HepG2 (cell line): ENCODE measurements around the gene BDNF. TPM values are rescaled to one million over a fixed set of nuclear protein-coding genes. Genes with fewer than 3 reads are reported as not detected.

ENCODE experiments used
- ATAC-seq: fragments of 200-7000 bp; cut with Tn5 transposase; 3 replicates; pipeline ENCODE4 v1.9.1; 2020; ENCODE audit warnings: mild to moderate bottlenecking, moderate library complexity
- BruUV-seq: library from RNA; stranded (reverse); fragments of 400-500 nt; replicated peaks from 2 replicates; lab custom pipeline; 2021; lab: Mats Ljungman, UMichigan
- CTCF ChIA-PET: fragments of 300-600 bp; formaldehyde crosslinking; extraction: SDS; loops from one replicate; lab custom pipeline; 2021; ENCODE audit warnings: low total read pairs, inconsistent platforms, low intra/inter-chr PET ratio; lab: Yijun Ruan, JAX
- POLR2A ChIA-PET: fragments of 350-600 bp; sonication (Branson Sonifier 250); formaldehyde crosslinking; loops from one replicate; lab custom pipeline; 2020; ENCODE audit warnings: antibody characterized with exemption, inconsistent platforms; lab: Yijun Ruan, JAX
- DNase-seq: peaks from one replicate; pipeline ENCODE4 v3.0.0-alpha.2; 2015; ENCODE audit warnings: low spot score
- FAIRE-seq: peaks from 3 replicates; lab custom pipeline; 2011; peaks lifted over from hg19 to GRCh38; lab: Jason Lieb, UNC
- H2AFZ ChIP-seq: one replicate; pipeline ENCODE4 v1.6.1; 2011; ENCODE audit warnings: low read length, inconsistent platforms
- H3K27ac ChIP-seq: fragments of 300-600 bp; 3 replicates; pipeline ENCODE4 v1.8.0; 2011; ENCODE audit warnings: mixed run types, mild to moderate bottlenecking, mixed read lengths, low read length, inconsistent platforms; ENCODE audit not compliant: insufficient read depth; ENCODE audit errors: extremely low read length
- H3K27me3 ChIP-seq, 2 experiments: fragments of 200-600 bp in 1 of 2; 2 replicates in 1 of 2; 3 replicates in 1 of 2; pipeline versions ENCODE4 v1.6.0 to v1.8.0; 2011; ENCODE audit warnings: low read length in 2 of 2, mild to moderate bottlenecking in 2 of 2, moderate library complexity in 2 of 2, inconsistent platforms in 1 of 2; ENCODE audit not compliant: insufficient read depth in 2 of 2, control insufficient read depth in 1 of 2
- H3K36me3 ChIP-seq, 2 experiments: fragments of 200-600 bp in 1 of 2; replicated peaks in 1 of 2; 2 replicates in 1 of 2; 3 replicates in 1 of 2; pipeline versions ENCODE4 v1.5.1 to v1.8.0; 2011; ENCODE audit warnings: low read length in 2 of 2, inconsistent platforms in 1 of 2; ENCODE audit not compliant: insufficient read depth in 2 of 2, control insufficient read depth in 1 of 2
- H3K4me1 ChIP-seq: 2 replicates; pipeline ENCODE4 v1.5.1; 2012; ENCODE audit warnings: low read length, inconsistent platforms; ENCODE audit not compliant: insufficient read depth
- H3K4me2 ChIP-seq: 2 replicates; pipeline ENCODE4 v1.6.0; 2011; ENCODE audit warnings: low read depth, low read length, inconsistent platforms
- H3K4me3 ChIP-seq, 3 experiments: fragments of 200-600 bp in 1 of 3; sonication (generic), shearing (Covaris generic) in 1 of 3; replicated peaks in 1 of 3; 2 replicates each; pipeline ENCODE4 v1.5.1; 2011 to 2016; ENCODE audit warnings: low read length in 3 of 3, inconsistent platforms in 2 of 3, low read depth in 2 of 3, mild to moderate bottlenecking in 2 of 3, control low read depth in 1 of 3, mixed read lengths in 1 of 3; ENCODE audit not compliant: insufficient read depth in 1 of 3
- H3K79me2 ChIP-seq: one replicate; pipeline ENCODE4 v1.6.1; 2011; ENCODE audit warnings: low read length, inconsistent platforms; ENCODE audit not compliant: insufficient read depth
- H3K9ac ChIP-seq: 2 replicates; pipeline ENCODE4 v1.6.0; 2011; ENCODE audit warnings: mild to moderate bottlenecking, low read depth, low read length, inconsistent platforms; ENCODE audit not compliant: insufficient read depth
- H3K9me3 ChIP-seq: 2 replicates; pipeline ENCODE4 v1.5.1; 2012; ENCODE audit warnings: mild to moderate bottlenecking, low read length
- H4K20me1 ChIP-seq: 2 replicates; pipeline ENCODE4 v1.6.0; 2011; ENCODE audit warnings: inconsistent platforms, mild to moderate bottlenecking, low read length, moderate library complexity; ENCODE audit not compliant: insufficient read depth
- AHDC1 ChIP-seq: sonication (generic); formaldehyde crosslinking; IDR thresholded peaks from 2 replicates; pipeline ENCODE4 v1.5.1; 2020; ENCODE audit warnings: mild to moderate bottlenecking, missing genetic modification reagents, borderline replicate concordance
- HNRNPLL ChIP-seq: fragments of 200-400 bp; formaldehyde crosslinking; IDR thresholded peaks from 2 replicates; pipeline ENCODE4 v1.6.1; 2017; ENCODE audit warnings: mild to moderate bottlenecking, low read depth, low read length; ENCODE audit not compliant: poor library complexity, severe bottlenecking
- JUN ChIP-seq: sonication (generic); formaldehyde crosslinking; IDR thresholded peaks from 2 replicates; pipeline ENCODE4 v1.4.0; 2020; ENCODE audit warnings: mild to moderate bottlenecking, missing genetic modification reagents
- KDM4B ChIP-seq: sonication (generic); formaldehyde crosslinking; IDR thresholded peaks from 2 replicates; pipeline ENCODE4 v1.4.0; 2020; ENCODE audit warnings: missing genetic modification reagents
- MATR3 ChIP-seq: sonication (generic); formaldehyde crosslinking; IDR thresholded peaks from 2 replicates; pipeline ENCODE4 v1.4.0; 2020; ENCODE audit warnings: missing genetic modification reagents
- REXO4 ChIP-seq: sonication (generic); formaldehyde crosslinking; IDR thresholded peaks from 2 replicates; pipeline ENCODE4 v1.8.0; 2022; ENCODE audit warnings: missing genetic modification reagents, mild to moderate bottlenecking, borderline replicate concordance
- SNAPC2 ChIP-seq: sonication (generic); formaldehyde crosslinking; IDR thresholded peaks from 2 replicates; pipeline ENCODE4 v1.8.1; 2022; ENCODE audit warnings: mild to moderate bottlenecking, missing genetic modification reagents
- SNRNP70 ChIP-seq: fragments of 200-400 bp; formaldehyde crosslinking; IDR thresholded peaks from 2 replicates; pipeline ENCODE4 v1.6.1; 2017; ENCODE audit warnings: mild to moderate bottlenecking, low read depth, low read length, moderate library complexity
- TBL1XR1 ChIP-seq: fragments of 150-350 bp; IDR thresholded peaks from 2 replicates; pipeline ENCODE4 v1.6.1; 2014; ENCODE audit warnings: borderline replicate concordance, low read length; ENCODE audit not compliant: partially characterized antibody
- TGIF2 ChIP-seq: IDR thresholded peaks from 2 replicates; pipeline ENCODE4 v1.6.1; 2016; ENCODE audit warnings: control low read depth, missing compliant biosample characterization
- WGBS: methylation state at CpG from one replicate; pipeline ENCODE4 v1.1.6; 2017; ENCODE audit warnings: low lambda C conversion rate; 5-methylcytosine and 5-hydroxymethylcytosine counted together
- in situ Hi-C: cut with HindIII; loops from 2 replicates; pipeline ENCODE4 v1.10.0; 2017; ENCODE audit warnings: low pct_unique_long_range_greater_than_20kb; ENCODE audit not compliant: extremely low pct_ligation_motif_present
- intact Hi-C: fragments of 100-400 bp; cut with micrococcal nuclease; formaldehyde crosslinking; loops from one replicate; pipeline ENCODE4 v1.10.0; 2022; ENCODE audit not compliant: unreplicated experiment
- polyA plus RNA-seq, 8 experiments: library from polyadenylated mRNA; depleted of rRNA in 3 of 8; stranded (reverse) in 7 of 8; unstranded in 1 of 8; fragments of >200 nt; fragmentation: Illumina TruSeq in 4 of 8; extraction: Trizol in 4 of 8; gene quantifications; 2 replicates each; pipeline versions ENCODE4 v1.2.1 to v1.2.3, GENCODE V29; 2011 to 2016; ENCODE audit warnings: low read depth in 4 of 8, missing spikeins in 1 of 8, mixed read lengths in 1 of 8; ENCODE audit not compliant: insufficient read depth in 1 of 8
- total RNA-seq, 5 experiments: library from RNA; depleted of rRNA; stranded (reverse); fragments of >200 nt; fragmentation: Illumina TruSeq; extraction: Trizol; gene quantifications; 2 replicates each; pipeline ENCODE4 v1.2.3, GENCODE V29; 2016; ENCODE audit warnings: low read depth in 1 of 5
- TF ChIP-seq, protein P1 (sequence below): sonication (generic); formaldehyde crosslinking; IDR thresholded peaks from 2 replicates; pipeline ENCODE4 v1.4.0; 2020; ENCODE audit warnings: missing genetic modification reagents, mild to moderate bottlenecking, borderline replicate concordance
- TF ChIP-seq, protein P2 (sequence below): IDR thresholded peaks from 2 replicates; pipeline ENCODE4 v1.6.1; 2016; ENCODE audit warnings: missing genetic modification reagents, missing compliant biosample characterization

BDNF gene
- total and polyA plus RNA-seq, 2 of the 13 experiments (the other 11 are each of a cell fraction or from before 2014, with no cell fraction given): 0.02 TPM; not detected in 1

DNA sequence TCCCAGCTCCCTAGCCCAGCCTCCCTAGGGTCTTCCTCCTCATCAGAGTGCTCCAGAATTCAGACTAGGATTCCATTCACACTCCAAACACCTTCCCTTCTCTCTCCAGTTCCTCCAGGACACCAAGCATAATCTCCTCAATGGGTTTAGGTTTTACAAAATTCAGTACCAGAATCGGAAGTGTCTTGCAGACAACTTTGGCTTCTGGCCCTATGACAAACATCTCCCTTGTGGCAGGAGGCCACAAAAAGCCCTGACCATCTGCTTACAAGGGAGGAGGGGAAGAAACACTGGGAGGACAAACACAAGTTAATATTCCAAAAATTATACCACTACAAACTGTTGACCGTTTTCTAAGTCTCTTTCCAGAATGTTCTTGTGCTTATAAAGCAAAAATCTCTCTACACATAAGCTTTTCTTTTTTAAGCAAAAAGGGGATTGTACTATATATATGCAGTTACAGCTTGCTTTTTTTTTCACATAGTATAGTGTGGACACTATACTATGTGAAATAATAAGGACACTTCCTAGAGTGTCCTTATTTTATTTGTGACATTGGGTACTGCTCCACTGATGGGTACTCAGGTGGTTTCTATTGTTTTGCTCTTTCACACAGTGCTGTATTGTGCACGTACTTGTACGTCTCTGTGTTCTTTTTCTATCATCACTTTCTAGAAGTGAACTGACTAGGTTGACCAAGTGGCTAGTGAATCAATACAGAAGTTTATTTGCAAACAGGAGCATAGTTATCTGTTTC lies 78.7 kb downstream of the BDNF start:
- ChIA-PET CTCF (no interaction called here), POLR2A (no interaction called here)
- ATAC-seq (no peak), DNase-seq (no peak), FAIRE-seq (no peak)
- H3K4me1 ChIP-seq: peaks cover 7% of the 10 kb centered on the region
- H3K4me2 ChIP-seq: no peak overlapping the region
- TF ChIP-seq TBL1XR1 (no peak), JUN (CRISPR knock-in tag) (no peak), TGIF2 (no peak), SNAPC2 (CRISPR knock-in tag) (no peak), AHDC1 (CRISPR knock-in tag) (no peak), REXO4 (no peak), HNRNPLL (no peak), SNRNP70 (no peak), KDM4B (CRISPR knock-in tag) (no peak), MATR3 (no peak)
- TF ChIP-seq, protein P1, sequence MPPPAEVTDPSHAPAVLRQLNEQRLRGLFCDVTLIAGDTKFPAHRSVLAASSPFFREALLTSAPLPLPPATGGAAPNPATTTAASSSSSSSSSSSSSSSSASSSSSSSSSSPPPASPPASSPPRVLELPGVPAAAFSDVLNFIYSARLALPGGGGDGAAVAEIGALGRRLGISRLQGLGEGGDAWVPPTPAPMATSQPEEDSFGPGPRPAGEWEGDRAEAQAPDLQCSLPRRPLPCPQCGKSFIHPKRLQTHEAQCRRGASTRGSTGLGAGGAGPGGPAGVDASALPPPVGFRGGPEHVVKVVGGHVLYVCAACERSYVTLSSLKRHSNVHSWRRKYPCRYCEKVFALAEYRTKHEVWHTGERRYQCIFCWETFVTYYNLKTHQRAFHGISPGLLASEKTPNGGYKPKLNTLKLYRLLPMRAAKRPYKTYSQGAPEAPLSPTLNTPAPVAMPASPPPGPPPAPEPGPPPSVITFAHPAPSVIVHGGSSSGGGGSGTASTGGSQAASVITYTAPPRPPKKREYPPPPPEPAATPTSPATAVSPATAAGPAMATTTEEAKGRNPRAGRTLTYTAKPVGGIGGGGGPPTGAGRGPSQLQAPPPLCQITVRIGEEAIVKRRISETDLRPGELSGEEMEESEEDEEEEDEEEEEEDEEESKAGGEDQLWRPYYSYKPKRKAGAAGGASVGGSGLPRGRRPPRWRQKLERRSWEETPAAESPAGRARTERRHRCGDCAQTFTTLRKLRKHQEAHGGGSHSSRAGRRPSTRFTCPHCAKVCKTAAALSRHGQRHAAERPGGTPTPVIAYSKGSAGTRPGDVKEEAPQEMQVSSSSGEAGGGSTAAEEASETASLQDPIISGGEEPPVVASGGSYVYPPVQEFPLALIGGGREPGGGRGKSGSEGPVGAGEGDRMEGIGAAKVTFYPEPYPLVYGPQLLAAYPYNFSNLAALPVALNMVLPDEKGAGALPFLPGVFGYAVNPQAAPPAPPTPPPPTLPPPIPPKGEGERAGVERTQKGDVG (CRISPR knock-in tag): no peak
- TF ChIP-seq, protein P2, sequence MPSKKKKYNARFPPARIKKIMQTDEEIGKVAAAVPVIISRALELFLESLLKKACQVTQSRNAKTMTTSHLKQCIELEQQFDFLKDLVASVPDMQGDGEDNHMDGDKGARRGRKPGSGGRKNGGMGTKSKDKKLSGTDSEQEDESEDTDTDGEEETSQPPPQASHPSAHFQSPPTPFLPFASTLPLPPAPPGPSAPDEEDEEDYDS: no peak
- intact Hi-C loops: no loop called here
- in situ Hi-C loops: no loop called here
- no TSS peak for BruUV-seq
- H3K79me2 ChIP-seq: no peaks in the 10 kb centered on the region
- WGBS: 1% methylated on average over 4 of the region's 4 CpGs
- no peak overlapping the region for H3K27ac ChIP-seq
- H3K9me3 ChIP-seq: no peaks in the 10 kb centered on the region
- no peaks in the 10 kb centered on the region for H4K20me1 ChIP-seq
- H3K9ac ChIP-seq: no peak overlapping the region
- H3K27me3 ChIP-seq: no peaks in the 10 kb centered on the region; a peak in 1 of 5 replicates
- no peak overlapping the region for H2AFZ ChIP-seq
- no peak overlapping the region for H3K4me3 ChIP-seq
- H3K36me3 ChIP-seq: no peaks in the 10 kb centered on the region
